H1 (cell line): ENCODE results near the gene POLR2F. TPM values are rescaled to one million over a fixed set of nuclear protein-coding genes. Genes with fewer than 3 reads are reported as not detected.

Source experiments
- CTCF ChIA-PET: fragments of 300-600 bp; sonication (Branson Sonifier 250); formaldehyde crosslinking; loops from one replicate; lab custom pipeline; 2021; ENCODE audit not compliant: partially characterized antibody; lab: Charles Lee
- POLR2A ChIA-PET: fragments of 300-600 bp; sonication (Branson Sonifier 250); formaldehyde crosslinking; loops from one replicate; lab custom pipeline; 2021; ENCODE audit warnings: inconsistent platforms; ENCODE audit not compliant: partially characterized antibody; lab: Charles Lee
- DNase-seq, 2 experiments: peaks; one replicate each; pipeline versions ENCODE4 v3.0.0 to v3.0.0-alpha.2; 2010 to 2022; ENCODE audit warnings: low spot score in 2 of 2, low read depth in 1 of 2, mixed read lengths in 1 of 2
- FAIRE-seq: peaks from 2 replicates; lab custom pipeline; 2011; peaks lifted over from hg19 to GRCh38; lab: Jason Lieb, UNC
- H2AFZ ChIP-seq: 2 replicates; pipeline ENCODE4 v1.8.1; 2012; ENCODE audit warnings: low read length, inconsistent platforms
- H2AK5ac ChIP-seq: 2 replicates; pipeline ENCODE4 v1.6.1; 2013; ENCODE audit warnings: low read depth, low read length
- H2BK120ac ChIP-seq: replicated peaks from 2 replicates; pipeline ENCODE3; 2013; ENCODE audit warnings: low read depth, low read length, inconsistent platforms
- H2BK12ac ChIP-seq: 2 replicates; pipeline ENCODE4 v1.6.1; 2013; ENCODE audit warnings: low read depth, low read length
- H2BK15ac ChIP-seq: 2 replicates; pipeline ENCODE4 v1.6.1; 2013; ENCODE audit warnings: low read length
- H2BK20ac ChIP-seq: 2 replicates; pipeline ENCODE4 v1.6.1; 2013; ENCODE audit warnings: low read length
- H2BK5ac ChIP-seq: 2 replicates; pipeline ENCODE4 v1.6.1; 2013; ENCODE audit warnings: low read depth, low read length
- H3K14ac ChIP-seq: 2 replicates; pipeline ENCODE4 v1.6.1; 2013; ENCODE audit warnings: inconsistent platforms; ENCODE audit not compliant: insufficient read length
- H3K18ac ChIP-seq: 2 replicates; pipeline ENCODE4 v1.6.1; 2013; ENCODE audit warnings: low read length; ENCODE audit errors: extremely low read depth
- H3K23ac ChIP-seq: 2 replicates; pipeline ENCODE4 v1.6.1; 2013; ENCODE audit warnings: inconsistent platforms; ENCODE audit not compliant: insufficient read length
- H3K23me2 ChIP-seq: 2 replicates; pipeline ENCODE4 v1.6.1; 2013; ENCODE audit warnings: low read depth, low read length
- H3K27ac ChIP-seq: 2 replicates; pipeline ENCODE4 v1.6.1; 2011; ENCODE audit warnings: low read depth, low read length, inconsistent platforms
- H3K27me3 ChIP-seq, 4 experiments: replicated peaks in 1 of 4; 1 replicate in 1 of 4; 2 replicates in 3 of 4; pipeline versions ENCODE4 v1.6.1 to v1.8.1; 2011 to 2013; ENCODE audit warnings: low read length in 3 of 4, mild to moderate bottlenecking in 3 of 4, inconsistent platforms in 2 of 4, mixed read lengths in 2 of 4, moderate library complexity in 1 of 4; ENCODE audit not compliant: control insufficient read depth in 3 of 4, insufficient read depth in 3 of 4; ENCODE audit errors: extremely low read depth in 1 of 4
- H3K36me3 ChIP-seq, 4 experiments: 2 replicates each; pipeline versions ENCODE4 v1.6.1 to v1.8.1; 2011 to 2013; ENCODE audit warnings: mild to moderate bottlenecking in 4 of 4, low read length in 3 of 4, moderate library complexity in 2 of 4, control low read depth in 1 of 4, inconsistent platforms in 1 of 4; ENCODE audit not compliant: insufficient read depth in 4 of 4, control insufficient read depth in 2 of 4
- H3K4ac ChIP-seq: replicated peaks from 2 replicates; pipeline ENCODE3; 2013; ENCODE audit warnings: low read length, low read depth, mixed read lengths, inconsistent platforms; ENCODE audit not compliant: insufficient read length
- H3K4me1 ChIP-seq, 4 experiments: replicated peaks in 1 of 4; 1 replicate in 1 of 4; 2 replicates in 3 of 4; pipeline versions ENCODE4 v1.6.1 to v1.8.1; 2011 to 2013; ENCODE audit warnings: low read length in 3 of 4, inconsistent platforms in 2 of 4, mixed read lengths in 1 of 4; ENCODE audit not compliant: insufficient read depth in 4 of 4, control insufficient read depth in 3 of 4
- H3K4me2 ChIP-seq, 2 experiments: 2 replicates each; pipeline versions ENCODE4 v1.6.1 to v1.8.1; 2011 to 2013; ENCODE audit warnings: low read depth in 2 of 2, low read length in 2 of 2, control low read depth in 1 of 2, inconsistent platforms in 1 of 2, mild to moderate bottlenecking in 1 of 2; ENCODE audit not compliant: insufficient read depth in 1 of 2
- H3K4me3 ChIP-seq, 4 experiments: fragments of 200-600, 300-600 bp in 1 of 4; sonication (generic), shearing (Covaris generic), sonication (Bioruptor Twin) in 1 of 4; 2 replicates each; pipeline versions ENCODE4 v1.5.1 to v1.8.1; 2011 to 2016; ENCODE audit warnings: low read length in 4 of 4, low read depth in 3 of 4, control low read depth in 2 of 4, inconsistent platforms in 2 of 4, mild to moderate bottlenecking in 2 of 4, mixed read lengths in 1 of 4, moderate library complexity in 1 of 4; ENCODE audit not compliant: insufficient read depth in 2 of 4; ENCODE audit errors: extremely low read depth in 1 of 4
- H3K56ac ChIP-seq: replicated peaks from 2 replicates; pipeline ENCODE3; 2013; ENCODE audit warnings: low read depth, mild to moderate bottlenecking, mixed read lengths, low read length, inconsistent platforms; ENCODE audit not compliant: insufficient read length
- H3K79me1 ChIP-seq: 2 replicates; pipeline ENCODE4 v1.6.1; 2013; ENCODE audit warnings: low read depth, low read length, control low read depth
- H3K79me2 ChIP-seq, 2 experiments: 2 replicates each; pipeline versions ENCODE4 v1.6.1 to v1.8.1; 2012 to 2013; ENCODE audit warnings: low read length in 2 of 2, mild to moderate bottlenecking in 2 of 2, inconsistent platforms in 1 of 2; ENCODE audit not compliant: insufficient read depth in 2 of 2, control insufficient read depth in 1 of 2
- H3K9ac ChIP-seq, 4 experiments: replicated peaks in 1 of 4; 1 replicate in 1 of 4; 2 replicates in 3 of 4; pipeline versions ENCODE4 v1.6.1 to v1.8.1; 2011 to 2013; ENCODE audit warnings: low read depth in 3 of 4, low read length in 3 of 4, control low read depth in 2 of 4, mild to moderate bottlenecking in 2 of 4, moderate library complexity in 2 of 4, inconsistent platforms in 1 of 4; ENCODE audit errors: extremely low read depth in 1 of 4
- H3K9me3 ChIP-seq, 2 experiments: 2 replicates each; pipeline versions ENCODE4 v1.6.1 to v1.8.1; 2012 to 2013; ENCODE audit warnings: mild to moderate bottlenecking in 2 of 2, moderate library complexity in 2 of 2, control low read depth in 1 of 2, inconsistent platforms in 1 of 2, low read depth in 1 of 2, low read length in 1 of 2, mixed read lengths in 1 of 2; ENCODE audit not compliant: insufficient read depth in 2 of 2
- H4K20me1 ChIP-seq, 2 experiments: replicated peaks in 1 of 2; 2 replicates each; pipeline versions ENCODE3 to v1.8.1; 2011 to 2013; ENCODE audit warnings: inconsistent platforms in 2 of 2, low read length in 2 of 2, mild to moderate bottlenecking in 1 of 2; ENCODE audit not compliant: insufficient read depth in 2 of 2, control insufficient read depth in 1 of 2
- H4K5ac ChIP-seq: 2 replicates; pipeline ENCODE4 v1.6.1; 2013; ENCODE audit warnings: low read length, low read depth, mixed read lengths, inconsistent platforms; ENCODE audit not compliant: insufficient read length
- H4K8ac ChIP-seq: 2 replicates; pipeline ENCODE4 v1.8.0; 2013; ENCODE audit warnings: mild to moderate bottlenecking, moderate library complexity, low read length, inconsistent platforms; ENCODE audit not compliant: insufficient read depth; ENCODE audit errors: extremely low read depth
- H4K91ac ChIP-seq: replicated peaks from 2 replicates; pipeline ENCODE3; 2013; ENCODE audit warnings: low read length, mixed read lengths, inconsistent platforms; ENCODE audit not compliant: insufficient read length
- CTCF ChIP-seq, 3 experiments: IDR thresholded peaks; 1 replicate in 2 of 3; 2 replicates in 1 of 3; pipeline versions ENCODE4 v1.5.1 to v1.6.1; 2011; ENCODE audit warnings: low read length in 3 of 3, mild to moderate bottlenecking in 3 of 3, inconsistent platforms in 2 of 3, low read depth in 1 of 3, moderate library complexity in 1 of 3; ENCODE audit not compliant: insufficient read depth in 1 of 3; ENCODE audit errors: control extremely low read depth in 1 of 3
- SP1 ChIP-seq: IDR thresholded peaks from 2 replicates; pipeline ENCODE4 v1.6.1; 2011; ENCODE audit warnings: low read depth, low read length
- SP2 ChIP-seq: IDR thresholded peaks from 2 replicates; pipeline ENCODE4 v1.6.1; 2012; ENCODE audit warnings: mild to moderate bottlenecking, low read length, inconsistent platforms
- WGBS, 2 experiments: shearing (Covaris generic) in 1 of 2; methylation state at CpG; one replicate each; pipeline versions ENCODE4 v1.1.6 to v1.1.7; 2013 to 2015; ENCODE audit warnings: low lambda C conversion rate in 2 of 2, mixed read lengths in 2 of 2, inconsistent platforms in 1 of 2, low coverage in 1 of 2, missing lambda C conversion rate in 1 of 2; ENCODE audit not compliant: insufficient replicate concordance in 2 of 2, insufficient coverage in 1 of 2, insufficient read length in 1 of 2; ENCODE audit errors: extremely low coverage in 1 of 2, missing lambda C conversion rate in 1 of 2; 5-methylcytosine and 5-hydroxymethylcytosine counted together
- polyA plus RNA-seq, 7 experiments: library from polyadenylated mRNA; depleted of rRNA in 3 of 7; stranded (reverse) in 5 of 7; unstranded in 2 of 7; fragments of >200 nt in 5 of 7; fragments of 200-250 nt in 2 of 7; gene quantifications; 1 replicate in 5 of 7; 2 replicates in 1 of 7; 4 replicates in 1 of 7; pipeline versions ENCODE4 v1.2.1 to v1.2.3, GENCODE V29; 2011 to 2013; ENCODE audit warnings: missing spikeins in 2 of 7, mixed read lengths in 2 of 7
- total RNA-seq: library from RNA; stranded (reverse); fragmentation: NEBNext Ultra II Directional; extraction: Animal tissue kit (Norgen Biotek cat#: 25700); gene quantifications from 2 replicates; pipeline ENCODE4 v1.2.1, GENCODE V29; 2021

The POLR2F gene
- total and polyA plus RNA-seq, 2 of the 8 experiments (the other 6 are each of a cell fraction or from before 2014, with no cell fraction given), result 150 to 176 TPM

GRCh38 chr22:37922191-37922590 is 31.3 kb upstream of the POLR2F start:
- no peak overlapping the region for H3K18ac ChIP-seq
- 87% methylated on average over 6 of the region's 11 CpGs; no CpG with 5 or more reads in 1 of the 2 experiments for WGBS, 2 experiments
- H3K4me3 ChIP-seq, result no peak overlapping the region
- DNase-seq, result no peak
- no peak overlapping the region for H2AFZ ChIP-seq
- no peak overlapping the region for H3K4ac ChIP-seq
- no peak overlapping the region for H4K5ac ChIP-seq
- H3K4me2 ChIP-seq, result no peak overlapping the region
- H3K14ac ChIP-seq, result no peak overlapping the region
- peaks cover 2 to 22% (median 12%) of the 10 kb centered on the region in 4 experiments; a peak in 6 of 8 replicates for H3K36me3 ChIP-seq
- no peak overlapping the region for H2BK12ac ChIP-seq
- H4K20me1 ChIP-seq, result peaks cover 2 to 3% of the 10 kb centered on the region in 2 experiments
- no peak overlapping the region for H3K27ac ChIP-seq
- H2BK15ac ChIP-seq, result no peak overlapping the region
- no peaks in the 10 kb centered on the region for H3K23me2 ChIP-seq
- no peak for FAIRE-seq
- H2BK5ac ChIP-seq, result no peak overlapping the region
- H2BK20ac ChIP-seq, result no peak overlapping the region
- no peak overlapping the region for H3K56ac ChIP-seq
- no peak overlapping the region for H4K91ac ChIP-seq
- no peak overlapping the region for H2AK5ac ChIP-seq
- H3K79me2 ChIP-seq, result no peaks in the 10 kb centered on the region
- no peak overlapping the region for H3K9ac ChIP-seq
- H3K79me1 ChIP-seq, result no peaks in the 10 kb centered on the region
- POLR2A ChIA-PET, result no interaction called here
- H4K8ac ChIP-seq, result no peak overlapping the region
- no peak for TF ChIP-seq SP2
- no peak for TF ChIP-seq SP1
- TF ChIP-seq CTCF (IDR thresholded peaks at IDR 0.05; ENCODE audit: control extremely low read depth in 1 of 3, insufficient read depth in 1 of 3, low read depth in 1 of 3, low read length in 3 of 3), result peak in 1 of 3 experiments; percentile 29; a peak in 1 of 4 replicates
- no peak overlapping the region for H3K23ac ChIP-seq
- no peak overlapping the region for H2BK120ac ChIP-seq
- CTCF ChIA-PET, result interaction anchor here (1.2 to 2.9 kb wide), 4 partner anchors 8 to 59 kb away, joined by 3 to 13 read pairs (median 4); no protein-coding TSS in a partner anchor
- no peaks in the 10 kb centered on the region for H3K9me3 ChIP-seq
- H3K27me3 ChIP-seq, result no peaks in the 10 kb centered on the region
- no peaks in the 10 kb centered on the region for H3K4me1 ChIP-seq
